Common myeloid progenitor, CD34-positive (primary cell): ENCODE measurements around the gene OBP2A.

Source experiments
- CTCF ChIA-PET: fragments of 350-600 bp; sonication (Branson Sonifier 250); formaldehyde crosslinking; loops from one replicate; lab custom pipeline; 2021; ENCODE audit warnings: antibody characterized with exemption; lab: Charles Lee
- POLR2A ChIA-PET: fragments of 350-600 bp; sonication (Branson Sonifier 250); formaldehyde crosslinking; loops from one replicate; lab custom pipeline; 2021; ENCODE audit warnings: antibody characterized with exemption; lab: Charles Lee
- DNase-seq, 3 donors: peaks; one replicate each; pipeline versions ENCODE4 v3.0.0 to v3.0.0-alpha.2; 2013
- H3K27ac ChIP-seq, 2 experiments: 1 replicate in 1 of 2; 2 replicates in 1 of 2; pipeline ENCODE4 v1.7.0; 2013; ENCODE audit warnings: inconsistent platforms in 2 of 2, low read length in 2 of 2, mild to moderate bottlenecking in 2 of 2, low read depth in 1 of 2, moderate library complexity in 1 of 2; ENCODE audit not compliant: severe bottlenecking in 2 of 2, insufficient read depth in 1 of 2, poor library complexity in 1 of 2
- H3K27me3 ChIP-seq, 5 experiments: replicated peaks in 2 of 5; 1 replicate in 3 of 5; 2 replicates in 2 of 5; pipeline versions ENCODE4 v1.6.1 to v1.7.0; 2013; ENCODE audit warnings: low read length in 4 of 5, mild to moderate bottlenecking in 2 of 5, moderate library complexity in 2 of 5, inconsistent platforms in 1 of 5; ENCODE audit not compliant: insufficient read depth in 5 of 5, control insufficient read depth in 4 of 5
- H3K36me3 ChIP-seq, 4 experiments: 1 replicate in 2 of 4; 2 replicates in 2 of 4; pipeline versions ENCODE4 v1.6.1 to v1.7.0; 2013; ENCODE audit warnings: low read length in 3 of 4, control low read depth in 1 of 4, mild to moderate bottlenecking in 1 of 4; ENCODE audit not compliant: control insufficient read depth in 4 of 4, insufficient read depth in 4 of 4
- H3K4me1 ChIP-seq, 4 experiments: 1 replicate in 3 of 4; 2 replicates in 1 of 4; pipeline versions ENCODE4 v1.6.1 to v1.7.1; 2013; ENCODE audit warnings: low read length in 3 of 4, mild to moderate bottlenecking in 3 of 4, control low read depth in 1 of 4, inconsistent platforms in 1 of 4, moderate library complexity in 1 of 4; ENCODE audit not compliant: control insufficient read depth in 4 of 4, insufficient read depth in 4 of 4; ENCODE audit errors: control extremely low read depth in 1 of 4
- H3K4me3 ChIP-seq, 7 experiments: 1 replicate in 4 of 7; 2 replicates in 3 of 7; pipeline versions ENCODE4 v1.5.1 to v1.7.0; 2013; ENCODE audit warnings: mild to moderate bottlenecking in 7 of 7, low read length in 6 of 7, moderate library complexity in 6 of 7, inconsistent platforms in 2 of 7, low read depth in 2 of 7, control low read depth in 1 of 7; ENCODE audit not compliant: insufficient read depth in 4 of 7, control insufficient read depth in 1 of 7; ENCODE audit errors: extremely low read depth in 1 of 7
- H3K9me3 ChIP-seq, 5 experiments: 1 replicate in 4 of 5; 2 replicates in 1 of 5; pipeline versions ENCODE4 v1.6.1 to v1.7.1; 2013; ENCODE audit warnings: low read length in 4 of 5, mild to moderate bottlenecking in 2 of 5, inconsistent platforms in 1 of 5, low read depth in 1 of 5, moderate library complexity in 1 of 5; ENCODE audit not compliant: control insufficient read depth in 4 of 5, insufficient read depth in 2 of 5; ENCODE audit errors: control extremely low read depth in 1 of 5
- WGBS: methylation state at CpG from one replicate; pipeline ENCODE4 v1.1.5; 2013; ENCODE audit not compliant: insufficient coverage; 5-methylcytosine and 5-hydroxymethylcytosine counted together

Gene OBP2A

GRCh38 chr9:135580664-135581380, 34.9 kb downstream of the OBP2A start:
- H3K9me3 ChIP-seq, result no peaks in the 10 kb centered on the region
- POLR2A ChIA-PET, result no interaction called here
- 93% methylated on average over 8 of the region's 11 CpGs for WGBS

GRCh38 chr9:135581636-135582426, 35.9 kb downstream of the OBP2A start:
- H3K4me3 ChIP-seq, result no peak overlapping the region
- H3K36me3 ChIP-seq, result no peaks in the 10 kb centered on the region
- ChIA-PET POLR2A (no interaction called here), CTCF (no interaction called here)
- DNase-seq, result no peak
- no peaks in the 10 kb centered on the region for H3K9me3 ChIP-seq
- WGBS, result 93% methylated on average over 10 of the region's 18 CpGs
- no peaks in the 10 kb centered on the region for H3K4me1 ChIP-seq
- H3K27ac ChIP-seq, result no peak overlapping the region
- peaks cover 0 to 15% (median 0%) of the 10 kb centered on the region in 5 experiments for H3K27me3 ChIP-seq

More at GRCh38 chr9:135580664-135581380, 34.9 kb downstream of the OBP2A start:
- DNase-seq, result no peak
- CTCF ChIA-PET, result no interaction called here
- Histone ChIP-seq H3K4me1 (no peaks in the 10 kb centered on the region), H3K27me3 (peaks cover 0 to 15% (median 0%) of the 10 kb centered on the region in 5 experiments), H3K36me3 (no peaks in the 10 kb centered on the region), H3K27ac (no peak overlapping the region), H3K4me3 (no peak overlapping the region)

GRCh38 chr9:135582541-135582940, 36.6 kb downstream of the OBP2A start:
- H3K27me3 ChIP-seq, result peaks cover 0 to 15% (median 0%) of the 10 kb centered on the region in 5 experiments
- ChIA-PET POLR2A (no interaction called here), CTCF (no interaction called here)
- WGBS, result 96% methylated on average over 14 of the region's 14 CpGs
- no peaks in the 10 kb centered on the region for H3K9me3 ChIP-seq
- H3K27ac ChIP-seq, result no peak overlapping the region
- H3K36me3 ChIP-seq, result no peaks in the 10 kb centered on the region
- no peaks in the 10 kb centered on the region for H3K4me1 ChIP-seq
- no peak overlapping the region for H3K4me3 ChIP-seq
- no peak for DNase-seq

- H3K27me3 ChIP-seq, result peaks cover 0 to 15% (median 0%) of the 10 kb centered on the region in 5 experiments
- no peak overlapping the region for H3K4me3 ChIP-seq
- CTCF ChIA-PET, result no interaction called here
- no peak for DNase-seq
- H3K4me1 ChIP-seq, result no peaks in the 10 kb centered on the region
- H3K9me3 ChIP-seq, result no peaks in the 10 kb centered on the region
- POLR2A ChIA-PET, result no interaction called here
- no peaks in the 10 kb centered on the region for H3K36me3 ChIP-seq
- no peak overlapping the region for H3K27ac ChIP-seq
- 90% methylated on average over 18 of the region's 19 CpGs for WGBS
Observed at GRCh38 chr9:135582966-135583687, 37.2 kb downstream of the OBP2A start.

GRCh38 chr9:135583688-135584011, 37.7 kb downstream of the OBP2A start:
- 99% methylated on average over 16 of the region's 16 CpGs for WGBS
- DNase-seq, result no peak
- Histone ChIP-seq H3K36me3 (no peaks in the 10 kb centered on the region), H3K4me1 (no peaks in the 10 kb centered on the region), H3K9me3 (no peaks in the 10 kb centered on the region), H3K4me3 (no peak overlapping the region), H3K27ac (no peak overlapping the region), H3K27me3 (peaks cover 0 to 15% (median 0%) of the 10 kb centered on the region in 5 experiments)
- POLR2A ChIA-PET, result no interaction called here
- CTCF ChIA-PET, result no interaction called here

- no peak for DNase-seq
- Histone ChIP-seq H3K36me3 (no peaks in the 10 kb centered on the region), H3K9me3 (no peaks in the 10 kb centered on the region), H3K27me3 (peaks cover 0 to 11% (median 0%) of the 10 kb centered on the region in 5 experiments), H3K27ac (no peak overlapping the region), H3K4me1 (no peaks in the 10 kb centered on the region), H3K4me3 (no peak overlapping the region)
- ChIA-PET POLR2A (no interaction called here), CTCF (no interaction called here)
- WGBS, result 72% methylated on average over 5 of the region's 5 CpGs
Observed at GRCh38 chr9:135584371-135584770, 38.4 kb downstream of the OBP2A start.

GRCh38 chr9:135584934-135585333, 39.0 kb downstream of the OBP2A start:
- POLR2A ChIA-PET, result no interaction called here
- no peaks in the 10 kb centered on the region for H3K36me3 ChIP-seq
- H3K27ac ChIP-seq, result no peak overlapping the region
- H3K4me1 ChIP-seq, result no peaks in the 10 kb centered on the region
- H3K27me3 ChIP-seq, result peaks cover 0 to 11% (median 0%) of the 10 kb centered on the region in 5 experiments
- CTCF ChIA-PET, result no interaction called here
- WGBS, result 49% methylated on average over 8 of the region's 16 CpGs
- DNase-seq, result no peak
- no peak overlapping the region for H3K4me3 ChIP-seq
- no peaks in the 10 kb centered on the region for H3K9me3 ChIP-seq
